ENCODE results near the gene CCDC142.

DNA sequence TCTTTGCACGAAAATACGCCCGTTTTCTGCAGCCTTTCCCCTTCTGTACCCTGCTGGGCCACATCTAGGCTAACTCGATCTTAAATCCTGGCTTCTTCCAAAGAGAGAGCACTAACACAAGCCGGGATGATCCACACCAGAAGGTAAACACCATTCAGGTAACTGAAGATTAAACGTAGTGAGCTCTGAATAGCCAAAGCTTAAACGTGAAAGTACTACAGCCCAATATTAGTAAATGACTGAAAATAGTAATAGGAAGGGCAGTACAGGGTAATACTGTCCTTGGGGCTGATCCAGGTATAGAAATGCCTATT, 9.9 kb downstream of the CCDC142 start:
- TF ChIP-seq, protein P1, sequence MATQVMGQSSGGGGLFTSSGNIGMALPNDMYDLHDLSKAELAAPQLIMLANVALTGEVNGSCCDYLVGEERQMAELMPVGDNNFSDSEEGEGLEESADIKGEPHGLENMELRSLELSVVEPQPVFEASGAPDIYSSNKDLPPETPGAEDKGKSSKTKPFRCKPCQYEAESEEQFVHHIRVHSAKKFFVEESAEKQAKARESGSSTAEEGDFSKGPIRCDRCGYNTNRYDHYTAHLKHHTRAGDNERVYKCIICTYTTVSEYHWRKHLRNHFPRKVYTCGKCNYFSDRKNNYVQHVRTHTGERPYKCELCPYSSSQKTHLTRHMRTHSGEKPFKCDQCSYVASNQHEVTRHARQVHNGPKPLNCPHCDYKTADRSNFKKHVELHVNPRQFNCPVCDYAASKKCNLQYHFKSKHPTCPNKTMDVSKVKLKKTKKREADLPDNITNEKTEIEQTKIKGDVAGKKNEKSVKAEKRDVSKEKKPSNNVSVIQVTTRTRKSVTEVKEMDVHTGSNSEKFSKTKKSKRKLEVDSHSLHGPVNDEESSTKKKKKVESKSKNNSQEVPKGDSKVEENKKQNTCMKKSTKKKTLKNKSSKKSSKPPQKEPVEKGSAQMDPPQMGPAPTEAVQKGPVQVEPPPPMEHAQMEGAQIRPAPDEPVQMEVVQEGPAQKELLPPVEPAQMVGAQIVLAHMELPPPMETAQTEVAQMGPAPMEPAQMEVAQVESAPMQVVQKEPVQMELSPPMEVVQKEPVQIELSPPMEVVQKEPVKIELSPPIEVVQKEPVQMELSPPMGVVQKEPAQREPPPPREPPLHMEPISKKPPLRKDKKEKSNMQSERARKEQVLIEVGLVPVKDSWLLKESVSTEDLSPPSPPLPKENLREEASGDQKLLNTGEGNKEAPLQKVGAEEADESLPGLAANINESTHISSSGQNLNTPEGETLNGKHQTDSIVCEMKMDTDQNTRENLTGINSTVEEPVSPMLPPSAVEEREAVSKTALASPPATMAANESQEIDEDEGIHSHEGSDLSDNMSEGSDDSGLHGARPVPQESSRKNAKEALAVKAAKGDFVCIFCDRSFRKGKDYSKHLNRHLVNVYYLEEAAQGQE (IDR thresholded peaks at IDR 0.05; ENCODE audit: low read depth, low read length) = no peak
- TF ChIP-seq, protein P2, sequence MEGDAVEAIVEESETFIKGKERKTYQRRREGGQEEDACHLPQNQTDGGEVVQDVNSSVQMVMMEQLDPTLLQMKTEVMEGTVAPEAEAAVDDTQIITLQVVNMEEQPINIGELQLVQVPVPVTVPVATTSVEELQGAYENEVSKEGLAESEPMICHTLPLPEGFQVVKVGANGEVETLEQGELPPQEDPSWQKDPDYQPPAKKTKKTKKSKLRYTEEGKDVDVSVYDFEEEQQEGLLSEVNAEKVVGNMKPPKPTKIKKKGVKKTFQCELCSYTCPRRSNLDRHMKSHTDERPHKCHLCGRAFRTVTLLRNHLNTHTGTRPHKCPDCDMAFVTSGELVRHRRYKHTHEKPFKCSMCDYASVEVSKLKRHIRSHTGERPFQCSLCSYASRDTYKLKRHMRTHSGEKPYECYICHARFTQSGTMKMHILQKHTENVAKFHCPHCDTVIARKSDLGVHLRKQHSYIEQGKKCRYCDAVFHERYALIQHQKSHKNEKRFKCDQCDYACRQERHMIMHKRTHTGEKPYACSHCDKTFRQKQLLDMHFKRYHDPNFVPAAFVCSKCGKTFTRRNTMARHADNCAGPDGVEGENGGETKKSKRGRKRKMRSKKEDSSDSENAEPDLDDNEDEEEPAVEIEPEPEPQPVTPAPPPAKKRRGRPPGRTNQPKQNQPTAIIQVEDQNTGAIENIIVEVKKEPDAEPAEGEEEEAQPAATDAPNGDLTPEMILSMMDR (IDR thresholded peaks at IDR 0.05 in 2 of 3, conservative IDR thresholded peaks at IDR 0.05 in 1 of 3; ENCODE audit: control insufficient read depth in 2 of 3, extremely low read depth in 1 of 3, insufficient read depth in 1 of 3, low read depth in 3 of 3, low read length in 3 of 3) = no peak
- no peak for TF ChIP-seq ATF7 (IDR thresholded peaks at IDR 0.05; ENCODE audit: low read depth)
- TF ChIP-seq, protein P3, sequence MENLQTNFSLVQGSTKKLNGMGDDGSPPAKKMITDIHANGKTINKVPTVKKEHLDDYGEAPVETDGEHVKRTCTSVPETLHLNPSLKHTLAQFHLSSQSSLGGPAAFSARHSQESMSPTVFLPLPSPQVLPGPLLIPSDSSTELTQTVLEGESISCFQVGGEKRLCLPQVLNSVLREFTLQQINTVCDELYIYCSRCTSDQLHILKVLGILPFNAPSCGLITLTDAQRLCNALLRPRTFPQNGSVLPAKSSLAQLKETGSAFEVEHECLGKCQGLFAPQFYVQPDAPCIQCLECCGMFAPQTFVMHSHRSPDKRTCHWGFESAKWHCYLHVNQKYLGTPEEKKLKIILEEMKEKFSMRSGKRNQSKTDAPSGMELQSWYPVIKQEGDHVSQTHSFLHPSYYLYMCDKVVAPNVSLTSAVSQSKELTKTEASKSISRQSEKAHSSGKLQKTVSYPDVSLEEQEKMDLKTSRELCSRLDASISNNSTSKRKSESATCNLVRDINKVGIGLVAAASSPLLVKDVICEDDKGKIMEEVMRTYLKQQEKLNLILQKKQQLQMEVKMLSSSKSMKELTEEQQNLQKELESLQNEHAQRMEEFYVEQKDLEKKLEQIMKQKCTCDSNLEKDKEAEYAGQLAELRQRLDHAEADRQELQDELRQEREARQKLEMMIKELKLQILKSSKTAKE (IDR thresholded peaks at IDR 0.05; ENCODE audit: low read depth, poor library complexity, severe bottlenecking) = no peak
- no peak for TF ChIP-seq TAF1 (IDR thresholded peaks at IDR 0.05; ENCODE audit: borderline replicate concordance, low read depth, low read length)
- TF ChIP-seq, protein P4, sequence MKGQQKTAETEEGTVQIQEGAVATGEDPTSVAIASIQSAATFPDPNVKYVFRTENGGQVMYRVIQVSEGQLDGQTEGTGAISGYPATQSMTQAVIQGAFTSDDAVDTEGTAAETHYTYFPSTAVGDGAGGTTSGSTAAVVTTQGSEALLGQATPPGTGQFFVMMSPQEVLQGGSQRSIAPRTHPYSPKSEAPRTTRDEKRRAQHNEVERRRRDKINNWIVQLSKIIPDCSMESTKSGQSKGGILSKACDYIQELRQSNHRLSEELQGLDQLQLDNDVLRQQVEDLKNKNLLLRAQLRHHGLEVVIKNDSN (IDR thresholded peaks at IDR 0.05; ENCODE audit: borderline replicate concordance, extremely low read length, insufficient read depth, low read depth, low read length) = no peak
- no peak for TF ChIP-seq ZNF384 (IDR thresholded peaks at IDR 0.05; ENCODE audit: borderline replicate concordance, low read depth, low read length)
- TF ChIP-seq EP300 (IDR thresholded peaks at IDR 0.05; ENCODE audit: borderline replicate concordance in 1 of 2, control insufficient read depth in 1 of 2, low read depth in 2 of 2, low read length in 2 of 2) = no peak
- TF ChIP-seq RAD21 (IDR thresholded peaks at IDR 0.05; ENCODE audit: insufficient read depth, low read depth, low read length) = no peak
- no peak for TF ChIP-seq FOXM1 (IDR thresholded peaks at IDR 0.05; ENCODE audit: low read depth, low read length)

Data from GM12878 (cell line).